Gastroesophageal sphincter (tissue), 4 donors: ENCODE results near the gene TSHR. TPM values are rescaled to one million over a fixed set of nuclear protein-coding genes. Genes with fewer than 3 reads are reported as not detected.

Experiments used
- ATAC-seq: fragments of 150-250 bp; one replicate; pipeline ENCODE4 v1.9.1; 2016; ENCODE audit warnings: mild to moderate bottlenecking, moderate library complexity
- H3K27ac ChIP-seq, 4 donors: fragments of 200-600 bp; sonication (generic) in 3 of 4; 1 replicate in 3 of 4; 2 replicates in 1 of 4; pipeline ENCODE4 v1.5.1; 2016 to 2019
- H3K27me3 ChIP-seq: fragments of 200-600 bp; sonication (generic); one replicate; pipeline ENCODE4 v1.5.1; 2019
- H3K36me3 ChIP-seq, 2 donors: fragments of 200-600 bp; sonication (generic); one replicate each; pipeline ENCODE4 v1.5.1; 2019; ENCODE audit warnings: control low read depth in 1 of 2
- H3K4me1 ChIP-seq, 3 donors: fragments of 200-600 bp; sonication (generic); 1 replicate in 2 of 3; 2 replicates in 1 of 3; pipeline ENCODE4 v1.5.1; 2016 to 2019; ENCODE audit warnings: control low read depth in 2 of 3
- H3K4me3 ChIP-seq, 2 donors: fragments of 200-600 bp; sonication (generic); one replicate each; pipeline ENCODE4 v1.5.1; 2019; ENCODE audit warnings: mild to moderate bottlenecking in 1 of 2, moderate library complexity in 1 of 2
- H3K9me3 ChIP-seq, 3 donors: fragments of 200-600 bp; sonication (generic); one replicate each; pipeline ENCODE4 v1.5.1; 2017 to 2019; ENCODE audit warnings: control low read depth in 2 of 3
- EP300 ChIP-seq: sonication (generic); formaldehyde crosslinking; IDR thresholded peaks from one replicate; pipeline ENCODE4 v1.6.1; 2017; ENCODE audit warnings: antibody characterized with exemption, mild to moderate bottlenecking
- POLR2A ChIP-seq, 2 donors: fragments of 450-650 bp; IDR thresholded peaks; one replicate each; pipeline ENCODE4 v1.6.1; 2017; ENCODE audit warnings: antibody characterized with exemption in 2 of 2, mild to moderate bottlenecking in 2 of 2, moderate library complexity in 1 of 2
- POLR2AphosphoS5 ChIP-seq: sonication (generic); formaldehyde crosslinking; IDR thresholded peaks from one replicate; pipeline ENCODE4 v1.6.1; 2017; ENCODE audit warnings: antibody characterized with exemption
- WGBS, 2 donors: methylation state at CpG; one replicate each; pipeline ENCODE4 v1.1.5; 2018; ENCODE audit warnings: low coverage in 1 of 2; 5-methylcytosine and 5-hydroxymethylcytosine counted together
- total RNA-seq, 4 donors: library from RNA; depleted of rRNA; stranded (reverse); fragments of >200 nt; gene quantifications; one replicate each; pipeline ENCODE4 v1.1.0, GENCODE V29; 2016
- TF ChIP-seq, protein P1 (sequence below), 4 experiments: fragments of 200-600 bp in 2 of 4; fragments of 450-650 bp in 2 of 4; sonication (generic) in 1 of 4; IDR thresholded peaks; one replicate each; pipeline ENCODE4 v1.5.1; 2017 to 2019; ENCODE audit warnings: antibody characterized with exemption in 4 of 4, mild to moderate bottlenecking in 2 of 4, moderate library complexity in 2 of 4

The TSHR gene
- total RNA-seq, 4 donors from 2014 or later, result 0.08 TPM; not detected in 3

DNA sequence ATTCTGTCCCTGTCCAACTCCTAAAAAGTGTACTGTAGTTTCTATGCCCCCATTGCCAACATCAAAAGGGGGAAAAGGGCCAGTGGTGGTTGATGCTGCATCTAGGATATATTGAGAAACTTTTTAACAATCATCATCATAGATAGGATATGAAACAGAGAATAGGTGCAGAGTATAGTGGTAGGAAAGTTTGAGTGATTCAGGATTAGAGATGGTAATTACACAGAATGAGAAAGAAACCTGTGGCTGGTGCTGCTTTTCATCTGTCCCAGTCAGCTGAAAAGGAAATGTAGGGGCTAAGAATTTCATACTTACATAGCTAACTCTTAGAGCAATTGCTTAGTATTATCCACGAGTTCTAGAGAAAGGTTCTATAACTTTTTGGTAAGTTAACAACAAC, 197.8 kb downstream of the TSHR start:
- 64 to 78% methylated on average over 1 of the region's 1 CpG for WGBS, 2 donors
- no peak for ATAC-seq
- H3K27ac ChIP-seq, result no peak overlapping the region
- no peaks in the 10 kb centered on the region for H3K4me1 ChIP-seq
- no peaks in the 10 kb centered on the region for H3K36me3 ChIP-seq
- no peaks in the 10 kb centered on the region for H3K27me3 ChIP-seq
- H3K4me3 ChIP-seq, result no peak overlapping the region
- no peaks in the 10 kb centered on the region for H3K9me3 ChIP-seq
- TF ChIP-seq POLR2A (IDR thresholded peaks at IDR 0.05) (no peak), EP300 (no peak), POLR2AphosphoS5 (no peak)
- TF ChIP-seq, protein P1, sequence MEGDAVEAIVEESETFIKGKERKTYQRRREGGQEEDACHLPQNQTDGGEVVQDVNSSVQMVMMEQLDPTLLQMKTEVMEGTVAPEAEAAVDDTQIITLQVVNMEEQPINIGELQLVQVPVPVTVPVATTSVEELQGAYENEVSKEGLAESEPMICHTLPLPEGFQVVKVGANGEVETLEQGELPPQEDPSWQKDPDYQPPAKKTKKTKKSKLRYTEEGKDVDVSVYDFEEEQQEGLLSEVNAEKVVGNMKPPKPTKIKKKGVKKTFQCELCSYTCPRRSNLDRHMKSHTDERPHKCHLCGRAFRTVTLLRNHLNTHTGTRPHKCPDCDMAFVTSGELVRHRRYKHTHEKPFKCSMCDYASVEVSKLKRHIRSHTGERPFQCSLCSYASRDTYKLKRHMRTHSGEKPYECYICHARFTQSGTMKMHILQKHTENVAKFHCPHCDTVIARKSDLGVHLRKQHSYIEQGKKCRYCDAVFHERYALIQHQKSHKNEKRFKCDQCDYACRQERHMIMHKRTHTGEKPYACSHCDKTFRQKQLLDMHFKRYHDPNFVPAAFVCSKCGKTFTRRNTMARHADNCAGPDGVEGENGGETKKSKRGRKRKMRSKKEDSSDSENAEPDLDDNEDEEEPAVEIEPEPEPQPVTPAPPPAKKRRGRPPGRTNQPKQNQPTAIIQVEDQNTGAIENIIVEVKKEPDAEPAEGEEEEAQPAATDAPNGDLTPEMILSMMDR (IDR thresholded peaks at IDR 0.05), result no peak

GRCh38 chr14:81157431-81157830, 202.0 kb downstream of the TSHR start:
- H3K4me3 ChIP-seq, result no peak overlapping the region
- no peak for ATAC-seq
- H3K4me1 ChIP-seq, result no peaks in the 10 kb centered on the region
- 75 to 100% methylated on average over 1 of the region's 1 CpG for WGBS, 2 donors
- no peak for TF ChIP-seq POLR2A (IDR thresholded peaks at IDR 0.05)
- no peak for TF ChIP-seq POLR2AphosphoS5
- TF ChIP-seq, protein P1 (IDR thresholded peaks at IDR 0.05), result no peak
- TF ChIP-seq EP300, result no peak
- no peaks in the 10 kb centered on the region for H3K9me3 ChIP-seq
- no peaks in the 10 kb centered on the region for H3K27me3 ChIP-seq
- no peak overlapping the region for H3K27ac ChIP-seq
- H3K36me3 ChIP-seq, result no peaks in the 10 kb centered on the region

DNA sequence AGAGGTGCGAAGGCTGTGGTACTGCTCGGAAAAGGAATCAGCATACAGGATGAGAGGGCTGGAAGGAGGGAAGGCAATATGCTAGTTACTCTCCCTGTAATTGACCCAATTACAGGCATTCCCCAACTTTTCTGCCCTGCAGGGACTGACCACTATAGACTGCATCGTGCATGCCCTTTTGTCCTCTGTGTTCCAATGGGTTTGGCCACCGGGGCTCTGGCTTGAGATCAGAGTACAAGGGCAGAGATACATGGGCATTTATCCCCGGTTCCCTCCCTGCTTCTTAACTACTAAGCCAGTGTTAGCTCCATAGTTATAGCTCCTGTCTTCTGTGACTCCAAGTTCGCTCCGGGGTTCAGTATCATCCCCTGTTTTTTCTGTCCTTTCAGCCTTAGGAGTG, 205.7 kb downstream of the TSHR start:
- H3K4me1 ChIP-seq, result no peaks in the 10 kb centered on the region
- no peaks in the 10 kb centered on the region for H3K9me3 ChIP-seq
- 76 to 84% methylated on average over 7 of the region's 7 CpGs for WGBS, 2 donors
- no peak overlapping the region for H3K27ac ChIP-seq
- H3K36me3 ChIP-seq, result no peaks in the 10 kb centered on the region
- TF ChIP-seq EP300 (no peak), POLR2A (IDR thresholded peaks at IDR 0.05) (no peak), POLR2AphosphoS5 (no peak)
- TF ChIP-seq, protein P1 (IDR thresholded peaks at IDR 0.05), result no peak
- no peak for ATAC-seq
- no peaks in the 10 kb centered on the region for H3K27me3 ChIP-seq
- H3K4me3 ChIP-seq, result no peak overlapping the region

- 12 to 57% methylated on average over 1 of the region's 1 CpG for WGBS, 2 donors
These were observed 206.3 kb downstream of the TSHR start for GRCh38 chr14:81161749-81162148.

DNA sequence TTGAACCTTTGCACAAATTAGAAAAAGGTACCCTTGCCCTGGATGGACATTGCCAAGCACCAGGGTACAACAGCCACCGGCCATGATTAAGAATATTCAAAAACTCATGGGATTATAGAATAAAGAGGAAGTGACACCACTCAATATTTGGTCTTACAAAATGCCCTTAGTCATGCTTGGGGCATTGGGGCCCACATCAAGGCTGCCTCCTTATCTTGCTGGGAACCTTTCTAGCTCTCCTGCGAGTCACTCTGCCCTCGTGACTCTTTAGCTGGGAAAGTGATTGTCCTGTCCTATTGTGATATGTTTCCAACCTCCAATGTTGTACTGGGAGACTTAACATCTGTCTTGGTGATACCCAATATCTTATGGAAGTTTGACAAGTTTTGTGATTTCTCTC, 207.5 kb downstream of the TSHR start:
- Histone ChIP-seq H3K4me3 (no peak overlapping the region), H3K27me3 (no peaks in the 10 kb centered on the region), H3K4me1 (no peaks in the 10 kb centered on the region), H3K27ac (no peak overlapping the region), H3K36me3 (no peaks in the 10 kb centered on the region), H3K9me3 (no peaks in the 10 kb centered on the region)
- TF ChIP-seq EP300 (no peak), POLR2A (IDR thresholded peaks at IDR 0.05) (no peak), POLR2AphosphoS5 (no peak)
- TF ChIP-seq, protein P1 (IDR thresholded peaks at IDR 0.05), result no peak
- 80 to 85% methylated on average over 3 of the region's 3 CpGs for WGBS, 2 donors
- no peak for ATAC-seq

More at GRCh38 chr14:81161749-81162148, 206.3 kb downstream of the TSHR start:
- no peak for ATAC-seq
- Histone ChIP-seq H3K27ac (no peak overlapping the region), H3K4me3 (no peak overlapping the region), H3K4me1 (no peaks in the 10 kb centered on the region), H3K9me3 (no peaks in the 10 kb centered on the region), H3K36me3 (no peaks in the 10 kb centered on the region), H3K27me3 (no peaks in the 10 kb centered on the region)
- no peak for TF ChIP-seq EP300
- TF ChIP-seq POLR2AphosphoS5, result no peak
- TF ChIP-seq, protein P1 (IDR thresholded peaks at IDR 0.05), result no peak
- no peak for TF ChIP-seq POLR2A (IDR thresholded peaks at IDR 0.05)
